Body of pancreas (tissue), 4 donors: Measurements from ENCODE around the gene MTCH1. TPM values are rescaled to one million over a fixed set of nuclear protein-coding genes. Genes with fewer than 3 reads are reported as not detected.
A peak's percentile ranks its signal among the peaks of the same experiment; 100 is the strongest.

Experiments
- ATAC-seq: fragments of 150-250 bp; one replicate; pipeline ENCODE4 v1.9.1; 2016
- DNase-seq, 4 donors: peaks; one replicate each; pipeline ENCODE4 v3.0.0-alpha.2; 2019
- H3K27ac ChIP-seq, 4 donors: fragments of 200-600 bp; sonication (generic); 1 replicate in 3 of 4; 2 replicates in 1 of 4; pipeline versions ENCODE4 v1.5.1 to v1.6.1; 2016 to 2019; ENCODE audit warnings: mild to moderate bottlenecking in 1 of 4, mixed read lengths in 1 of 4, moderate library complexity in 1 of 4
- H3K27me3 ChIP-seq, 2 donors: fragments of 200-600 bp; sonication (generic); one replicate each; pipeline ENCODE4 v1.6.0; 2016; ENCODE audit warnings: mild to moderate bottlenecking in 1 of 2
- H3K36me3 ChIP-seq, 2 donors: fragments of 200-600 bp; sonication (generic); replicated peaks in 1 of 2; 2 replicates each; pipeline ENCODE4 v1.5.1; 2016; ENCODE audit warnings: low read depth in 2 of 2; ENCODE audit not compliant: insufficient read depth in 1 of 2
- H3K4me1 ChIP-seq: fragments of 200-600 bp; sonication (generic); one replicate; pipeline ENCODE4 v1.6.0; 2016
- H3K4me3 ChIP-seq, 2 donors: fragments of 200-600 bp; sonication (generic); 1 replicate in 1 of 2; 2 replicates in 1 of 2; pipeline ENCODE4 v1.5.1; 2016 to 2019
- H3K9me3 ChIP-seq, 3 donors: fragments of 200-600 bp; sonication (generic); 1 replicate in 2 of 3; 2 replicates in 1 of 3; pipeline ENCODE4 v1.5.1; 2016
- CTCF ChIP-seq, 7 experiments: fragments of 450-650 bp in 4 of 7; fragments of 200-600 bp in 3 of 7; sonication (generic) in 3 of 7; IDR thresholded peaks; one replicate each; pipeline ENCODE4 v1.5.1; 2016 to 2019; ENCODE audit warnings: antibody characterized with exemption in 7 of 7
- POLR2A ChIP-seq, 3 donors: fragments of 450-650 bp; IDR thresholded peaks; one replicate each; pipeline ENCODE4 v1.6.1; 2016; ENCODE audit warnings: antibody characterized with exemption in 3 of 3, mild to moderate bottlenecking in 2 of 3
- WGBS, 2 donors: methylation state at CpG; one replicate each; pipeline ENCODE4 v1.1.5; 2017; 5-methylcytosine and 5-hydroxymethylcytosine counted together
- intact Hi-C: fragments of 100-400 bp; cut with DNase I; formaldehyde crosslinking; loops from one replicate; pipeline ENCODE4 v1.15.1; 2023
- total RNA-seq, 2 donors: library from RNA; depleted of rRNA; stranded (reverse); fragments of >200 nt; gene quantifications; one replicate each; pipeline ENCODE4 v1.1.0, GENCODE V29; 2016

MTCH1 gene
- total RNA-seq, 2 donors from 2014 or later = 152 to 198 TPM

GRCh38 chr6:37030599-37030998 is 44.6 kb upstream of the MTCH1 start:
- no peak for ATAC-seq
- TF ChIP-seq POLR2A (IDR thresholded peaks at IDR 0.05) = no peak
- TF ChIP-seq CTCF (IDR thresholded peaks at IDR 0.05) = no peak
- no peaks in the 10 kb centered on the region for H3K4me1 ChIP-seq
- intact Hi-C loops = no loop called here
- no peaks in the 10 kb centered on the region for H3K27me3 ChIP-seq
- no peak overlapping the region for H3K4me3 ChIP-seq
- no peaks in the 10 kb centered on the region for H3K9me3 ChIP-seq
- H3K27ac ChIP-seq = no peak overlapping the region
- DNase-seq = no peak
- WGBS, 2 donors = 73 to 82% methylated on average over 2 of the region's 2 CpGs
- H3K36me3 ChIP-seq = no peaks in the 10 kb centered on the region

DNA sequence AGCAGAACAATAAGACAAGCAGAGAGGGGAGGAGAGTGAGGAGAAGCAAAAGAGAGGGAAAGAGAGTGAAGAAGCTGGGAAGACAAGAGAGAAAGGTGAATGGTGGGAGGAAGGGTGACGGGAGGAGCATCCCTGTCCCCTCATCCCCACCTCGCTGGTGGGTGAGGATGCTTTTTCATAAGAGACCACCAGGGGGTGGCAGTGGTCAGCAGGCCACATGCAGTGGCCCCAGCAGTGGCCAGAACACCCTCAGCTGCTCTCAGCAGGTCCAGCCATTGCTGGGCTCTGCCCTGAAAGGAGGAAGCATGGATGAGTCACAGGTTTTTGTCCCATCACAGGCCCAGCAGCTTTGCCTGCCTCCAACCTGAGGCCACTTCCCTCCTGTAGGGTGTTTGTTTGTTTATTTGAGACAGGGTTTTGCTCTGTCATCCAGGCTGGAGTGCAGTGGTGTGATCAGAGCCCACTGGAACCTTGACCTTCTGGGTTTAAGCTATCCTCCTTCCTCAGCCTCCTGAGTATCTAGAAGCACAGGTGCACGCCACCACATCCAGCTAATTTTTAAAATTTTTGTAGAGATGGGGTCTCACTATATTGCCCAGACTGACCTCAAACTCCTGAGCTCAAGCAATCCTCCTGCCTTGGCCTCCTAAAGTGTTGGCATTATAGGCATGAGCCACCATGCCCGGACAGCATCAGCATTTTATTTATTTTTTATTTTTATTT is 43.4 kb upstream of the MTCH1 start:
- TF ChIP-seq POLR2A (IDR thresholded peaks at IDR 0.05) (no peak), CTCF (IDR thresholded peaks at IDR 0.05) (peak; percentile 54 to 89 (median 85))
- H3K4me1 ChIP-seq = peaks cover 8% of the 10 kb centered on the region
- H3K36me3 ChIP-seq = no peaks in the 10 kb centered on the region
- H3K27ac ChIP-seq = peak overlapping the region in 1 of 4 donors; percentile 39
- H3K9me3 ChIP-seq = no peaks in the 10 kb centered on the region
- no peaks in the 10 kb centered on the region for H3K27me3 ChIP-seq
- ATAC-seq = peak; percentile 91
- peak; percentile 73 to 89 (median 85) for DNase-seq
- intact Hi-C loops = loop anchor here (5.0 kb wide), 1 partner anchor 143 kb away; the partner anchor contains the start of gene PIM1
- whole genome bisulfite sequencing, 2 donors = 55 to 58% methylated on average over 4 of the region's 4 CpGs
- no peak overlapping the region for H3K4me3 ChIP-seq

DNA sequence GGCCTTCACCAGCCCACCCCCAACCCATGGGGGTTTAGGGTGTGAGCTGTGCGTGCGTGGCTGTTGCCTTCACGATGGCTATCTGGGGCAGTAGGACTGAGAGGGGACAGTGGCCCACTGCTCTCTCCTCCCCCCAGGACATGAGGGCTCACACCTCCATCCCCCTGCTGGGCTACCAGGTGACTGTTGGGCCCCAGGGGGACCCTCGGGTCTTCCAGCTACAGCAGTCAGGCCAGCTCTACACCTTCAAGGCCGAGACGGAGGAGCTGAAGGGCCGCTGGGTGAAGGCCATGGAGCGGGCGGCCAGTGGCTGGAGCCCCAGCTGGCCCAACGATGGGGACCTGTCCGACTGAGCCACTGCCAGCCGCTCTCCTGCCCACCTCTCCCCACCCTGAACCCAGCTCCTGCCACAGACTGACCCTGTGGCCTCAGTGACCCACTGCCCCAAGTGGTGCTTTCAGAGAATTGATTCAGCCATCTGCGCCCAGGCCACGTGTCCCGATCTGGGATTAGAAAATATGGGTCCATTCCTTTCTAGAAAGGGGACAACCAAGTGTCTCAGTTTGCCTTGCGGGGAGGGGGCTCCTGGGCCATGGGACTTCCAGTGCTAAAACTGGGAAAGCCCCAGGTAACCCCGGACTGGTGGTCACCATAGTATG is 41.9 kb upstream of the MTCH1 start:
- H3K4me1 ChIP-seq = peaks cover 21% of the 10 kb centered on the region
- TF ChIP-seq CTCF (IDR thresholded peaks at IDR 0.05) = no peak
- no peak for TF ChIP-seq POLR2A (IDR thresholded peaks at IDR 0.05)
- no peak for DNase-seq
- H3K9me3 ChIP-seq = no peaks in the 10 kb centered on the region
- intact Hi-C loops = loop anchor here (5.0 kb wide), 1 partner anchor 144 kb away; the partner anchor contains the start of gene PIM1
- H3K27ac ChIP-seq = no peak overlapping the region
- H3K27me3 ChIP-seq = no peaks in the 10 kb centered on the region
- whole genome bisulfite sequencing, 2 donors = 78 to 89% methylated on average over 14 to 15 of the region's 17 CpGs
- no peaks in the 10 kb centered on the region for H3K36me3 ChIP-seq
- no peak for ATAC-seq
- H3K4me3 ChIP-seq = no peak overlapping the region

- Histone ChIP-seq H3K4me1 (peaks cover 22% of the 10 kb centered on the region), H3K9me3 (no peaks in the 10 kb centered on the region), H3K27me3 (no peaks in the 10 kb centered on the region), H3K27ac (no peak overlapping the region), H3K4me3 (no peak overlapping the region), H3K36me3 (no peaks in the 10 kb centered on the region)
- 69 to 80% methylated on average over 8 to 15 of the region's 15 CpGs for WGBS, 2 donors
- DNase-seq (no peak), ATAC-seq (no peak)
- intact Hi-C loops = loop anchor here (5.0 kb wide), 1 partner anchor 145 kb away; the partner anchor contains the start of gene PIM1
- TF ChIP-seq CTCF (IDR thresholded peaks at IDR 0.05) = no peak
- no peak for TF ChIP-seq POLR2A (IDR thresholded peaks at IDR 0.05)
Measured at GRCh38 chr6:37027036-37027720, 41.2 kb upstream of the MTCH1 start.
